ENCODE measurements around the gene TXNL4B.

Gene TXNL4B

DNA sequence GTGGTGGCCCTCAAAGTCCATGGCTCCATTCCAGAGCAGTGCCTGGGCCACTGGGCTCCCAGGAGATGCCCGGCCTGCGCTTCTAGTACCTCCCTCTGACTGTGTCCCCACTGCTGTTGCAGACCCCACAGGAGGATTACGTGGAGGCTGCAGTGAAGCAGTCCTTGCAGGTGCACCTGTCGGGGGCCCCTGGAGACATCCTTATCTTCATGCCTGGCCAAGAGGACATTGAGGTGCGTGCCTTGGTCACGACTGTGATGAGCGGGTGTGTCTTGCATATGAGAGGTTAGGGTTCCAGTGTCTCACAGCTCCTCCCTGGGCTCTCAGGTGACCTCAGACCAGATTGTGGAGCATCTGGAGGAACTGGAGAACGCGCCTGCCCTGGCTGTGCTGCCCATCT lies 11.5 kb upstream of the TXNL4B start:
- Histone ChIP-seq H3K4me3 (ENCODE audit: insufficient read depth, low read depth, low read length, poor library complexity, severe bottlenecking) (no peak overlapping the region), H3K27me3 (replicated peaks; ENCODE audit: control insufficient read depth, insufficient read depth, low read length, poor library complexity, severe bottlenecking) (no peaks in the 10 kb centered on the region), H3K4me1 (ENCODE audit: control insufficient read depth, insufficient read depth, low read length, poor library complexity, severe bottlenecking) (no peaks in the 10 kb centered on the region), H3K27ac (ENCODE audit: insufficient read depth, low read length, poor library complexity, severe bottlenecking) (no peak overlapping the region), H3K36me3 (ENCODE audit: control insufficient read depth, insufficient read depth, low read length) (peaks cover 98% of the 10 kb centered on the region), H3K9me3 (ENCODE audit: control insufficient read depth, low read length) (no peaks in the 10 kb centered on the region)
- DNase-seq, result no peak

DNA sequence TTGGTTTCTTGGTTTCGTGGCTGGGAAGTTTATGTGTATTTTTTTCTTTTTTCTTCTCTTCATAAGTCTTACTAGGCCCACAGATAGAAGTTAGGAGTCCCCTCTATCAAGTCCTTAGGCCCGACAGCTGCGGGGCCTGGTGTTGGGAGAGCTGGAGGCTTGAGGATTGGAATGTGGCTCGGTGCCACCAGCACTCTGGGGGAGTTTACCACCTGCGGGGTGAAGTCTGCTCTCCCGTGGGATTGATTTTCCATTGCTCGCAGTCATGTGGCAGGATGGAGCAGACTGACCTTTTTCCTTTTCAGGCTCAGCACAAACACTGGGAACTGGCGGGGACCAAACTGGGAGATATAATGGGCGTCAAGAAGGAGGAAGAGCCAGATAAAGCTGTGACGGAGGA lies 7.8 kb upstream of the TXNL4B start:
- H3K36me3 ChIP-seq (ENCODE audit: control insufficient read depth, insufficient read depth, low read length), result peaks cover 96% of the 10 kb centered on the region
- H3K9me3 ChIP-seq (ENCODE audit: control insufficient read depth, low read length), result no peaks in the 10 kb centered on the region
- H3K27ac ChIP-seq (ENCODE audit: insufficient read depth, low read length, poor library complexity, severe bottlenecking), result no peak overlapping the region
- H3K4me3 ChIP-seq (ENCODE audit: insufficient read depth, low read depth, low read length, poor library complexity, severe bottlenecking), result no peak overlapping the region
- H3K27me3 ChIP-seq (replicated peaks; ENCODE audit: control insufficient read depth, insufficient read depth, low read length, poor library complexity, severe bottlenecking), result no peaks in the 10 kb centered on the region
- DNase-seq, result no peak
- no peaks in the 10 kb centered on the region for H3K4me1 ChIP-seq (ENCODE audit: control insufficient read depth, insufficient read depth, low read length, poor library complexity, severe bottlenecking)

DNA sequence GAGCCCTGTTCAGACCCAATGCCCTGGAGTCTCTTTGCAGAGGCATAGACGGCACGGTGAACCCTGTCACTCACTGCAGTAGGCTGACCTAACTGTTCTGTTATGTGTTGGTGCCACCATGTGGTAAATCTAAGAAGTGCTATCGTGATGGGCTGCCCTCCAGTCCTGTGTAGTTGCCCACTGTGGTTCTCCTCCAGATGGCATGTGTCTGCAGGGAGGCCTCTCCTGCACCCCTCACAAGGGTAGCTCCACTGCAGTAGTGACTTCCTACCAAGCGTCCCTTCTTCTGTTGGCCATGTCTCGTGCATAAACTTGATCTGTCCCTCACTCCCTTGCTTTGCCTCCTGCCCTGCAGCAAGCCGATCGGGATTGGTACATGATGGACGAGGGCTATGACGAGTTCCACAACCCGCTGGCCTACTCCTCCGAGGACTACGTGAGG lies 6.0 kb upstream of the TXNL4B start:
- H3K36me3 ChIP-seq (ENCODE audit: control insufficient read depth, insufficient read depth, low read length), result peaks cover 82% of the 10 kb centered on the region
- no peaks in the 10 kb centered on the region for H3K27me3 ChIP-seq (replicated peaks; ENCODE audit: control insufficient read depth, insufficient read depth, low read length, poor library complexity, severe bottlenecking)
- peak in 1 of 3 donors; percentile 18 for DNase-seq
- H3K4me3 ChIP-seq (ENCODE audit: insufficient read depth, low read depth, low read length, poor library complexity, severe bottlenecking), result no peak overlapping the region
- no peak overlapping the region for H3K27ac ChIP-seq (ENCODE audit: insufficient read depth, low read length, poor library complexity, severe bottlenecking)
- no peaks in the 10 kb centered on the region for H3K9me3 ChIP-seq (ENCODE audit: control insufficient read depth, low read length)
- peaks cover 6% of the 10 kb centered on the region for H3K4me1 ChIP-seq (ENCODE audit: control insufficient read depth, insufficient read depth, low read length, poor library complexity, severe bottlenecking)

DNA sequence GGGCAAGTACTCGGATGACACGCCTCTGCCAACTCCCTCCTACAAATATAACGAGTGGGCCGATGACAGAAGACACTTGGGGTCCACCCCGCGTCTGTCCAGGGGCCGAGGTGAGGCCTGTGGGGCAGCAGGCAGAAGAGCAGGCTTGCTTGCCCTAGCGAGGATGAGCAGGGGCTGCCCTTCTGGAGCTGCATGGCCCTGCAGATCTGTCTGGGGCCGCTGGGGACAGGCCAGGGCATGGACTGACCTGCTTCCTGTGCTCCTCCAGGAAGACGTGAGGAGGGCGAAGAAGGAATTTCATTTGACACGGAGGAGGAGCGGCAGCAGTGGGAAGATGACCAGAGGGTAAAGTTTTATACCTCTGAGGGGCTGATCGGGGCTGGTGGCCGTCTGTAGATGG lies 5.5 kb upstream of the TXNL4B start:
- H3K27me3 ChIP-seq (replicated peaks; ENCODE audit: control insufficient read depth, insufficient read depth, low read length, poor library complexity, severe bottlenecking), result no peaks in the 10 kb centered on the region
- no peak overlapping the region for H3K27ac ChIP-seq (ENCODE audit: insufficient read depth, low read length, poor library complexity, severe bottlenecking)
- peaks cover 77% of the 10 kb centered on the region for H3K36me3 ChIP-seq (ENCODE audit: control insufficient read depth, insufficient read depth, low read length)
- H3K9me3 ChIP-seq (ENCODE audit: control insufficient read depth, low read length), result no peaks in the 10 kb centered on the region
- H3K4me1 ChIP-seq (ENCODE audit: control insufficient read depth, insufficient read depth, low read length, poor library complexity, severe bottlenecking), result peaks cover 10% of the 10 kb centered on the region
- DNase-seq, result no peak
- H3K4me3 ChIP-seq (ENCODE audit: insufficient read depth, low read depth, low read length, poor library complexity, severe bottlenecking), result no peak overlapping the region

DNA sequence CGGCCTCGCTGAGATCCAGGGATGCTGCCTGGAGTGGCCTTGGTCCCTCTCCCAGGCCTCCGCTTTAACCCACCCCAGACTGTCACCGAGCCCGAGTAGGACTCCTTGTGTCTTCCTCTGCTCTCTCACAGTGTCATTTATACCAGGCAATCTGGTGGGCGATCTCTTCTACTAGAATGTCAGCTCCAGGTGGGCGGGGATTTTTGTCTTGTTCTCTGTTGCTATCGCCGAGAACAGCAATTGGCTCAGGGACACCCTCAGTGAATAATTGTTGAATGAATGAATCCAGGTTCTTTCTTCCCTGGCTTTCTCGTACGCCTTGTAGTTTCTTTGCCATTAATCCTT lies 818 bp upstream of the TXNL4B start:
- H3K9me3 ChIP-seq (ENCODE audit: control insufficient read depth, low read length), result no peaks in the 10 kb centered on the region
- peak overlapping the region; percentile 76 for H3K4me3 ChIP-seq (ENCODE audit: insufficient read depth, low read depth, low read length, poor library complexity, severe bottlenecking)
- H3K27me3 ChIP-seq (replicated peaks; ENCODE audit: control insufficient read depth, insufficient read depth, low read length, poor library complexity, severe bottlenecking), result no peaks in the 10 kb centered on the region
- DNase-seq, result no peak
- H3K27ac ChIP-seq (ENCODE audit: insufficient read depth, low read length, poor library complexity, severe bottlenecking), result peak overlapping the region; percentile 94
- H3K4me1 ChIP-seq (ENCODE audit: control insufficient read depth, insufficient read depth, low read length, poor library complexity, severe bottlenecking), result peaks cover 16% of the 10 kb centered on the region
- peaks cover 41% of the 10 kb centered on the region for H3K36me3 ChIP-seq (ENCODE audit: control insufficient read depth, insufficient read depth, low read length)

DNA sequence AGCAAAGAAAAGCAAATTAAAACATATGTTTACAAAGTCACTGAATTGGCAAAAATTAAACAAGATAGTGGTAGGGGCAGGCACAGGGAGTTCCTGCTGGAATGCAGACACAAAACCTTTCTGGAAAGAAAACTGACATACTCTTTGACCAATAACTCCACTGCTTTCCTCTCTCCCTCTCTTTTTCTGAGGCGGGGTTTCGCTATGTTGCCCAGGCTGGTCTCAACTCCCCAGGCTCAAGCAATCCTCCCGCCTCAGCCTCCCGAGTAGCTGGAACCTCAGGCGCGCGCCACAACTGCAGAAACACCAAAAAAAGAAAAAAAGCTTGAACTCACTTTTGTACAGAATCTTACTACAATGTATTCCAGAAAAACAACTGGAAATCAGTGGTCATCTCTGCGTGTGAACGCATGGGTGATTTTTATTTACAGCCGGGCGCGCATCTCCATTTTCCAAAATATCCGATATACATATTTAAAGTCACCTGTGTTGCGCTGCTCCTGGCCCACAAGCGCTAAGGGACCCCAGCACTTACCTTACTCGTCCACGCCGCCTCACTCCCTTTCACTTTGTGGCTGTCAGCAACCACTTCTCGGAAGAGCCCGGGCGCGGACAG lies 480 bp downstream of the TXNL4B start:
- no peak for DNase-seq

DNA sequence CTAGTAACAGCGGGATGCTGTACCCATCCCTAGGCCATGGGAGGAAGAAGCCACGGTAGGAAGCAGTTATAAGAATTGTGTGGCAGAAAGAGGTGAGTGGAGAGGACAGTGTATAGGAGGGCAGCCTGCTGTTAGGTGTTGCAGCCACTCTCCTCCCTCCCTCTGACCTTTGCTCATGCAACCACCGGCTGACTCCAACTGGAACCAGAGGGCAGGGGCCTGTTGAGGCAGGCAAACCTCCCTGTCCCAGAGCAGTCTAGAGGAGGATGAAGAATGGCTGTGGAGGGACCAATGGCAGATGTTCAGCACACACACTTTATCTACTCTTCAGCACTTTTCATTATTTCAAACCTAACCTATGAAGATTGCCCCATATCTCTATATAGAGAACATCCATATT lies 2.2 kb downstream of the TXNL4B start:
- no peak overlapping the region for H3K27ac ChIP-seq (ENCODE audit: insufficient read depth, low read length, poor library complexity, severe bottlenecking)
- H3K27me3 ChIP-seq (replicated peaks; ENCODE audit: control insufficient read depth, insufficient read depth, low read length, poor library complexity, severe bottlenecking), result no peaks in the 10 kb centered on the region
- H3K4me1 ChIP-seq (ENCODE audit: control insufficient read depth, insufficient read depth, low read length, poor library complexity, severe bottlenecking), result peaks cover 16% of the 10 kb centered on the region
- H3K9me3 ChIP-seq (ENCODE audit: control insufficient read depth, low read length), result no peaks in the 10 kb centered on the region
- no peak for DNase-seq
- H3K4me3 ChIP-seq (ENCODE audit: insufficient read depth, low read depth, low read length, poor library complexity, severe bottlenecking), result no peak overlapping the region
- peaks cover 33% of the 10 kb centered on the region for H3K36me3 ChIP-seq (ENCODE audit: control insufficient read depth, insufficient read depth, low read length)

More for the DNA sequence above, 480 bp downstream of the TXNL4B start:
- Histone ChIP-seq H3K36me3 (ENCODE audit: control insufficient read depth, insufficient read depth, low read length) (peaks cover 43% of the 10 kb centered on the region), H3K4me1 (ENCODE audit: control insufficient read depth, insufficient read depth, low read length, poor library complexity, severe bottlenecking) (peaks cover 16% of the 10 kb centered on the region), H3K4me3 (ENCODE audit: insufficient read depth, low read depth, low read length, poor library complexity, severe bottlenecking) (peak overlapping the region; percentile 76), H3K27me3 (replicated peaks; ENCODE audit: control insufficient read depth, insufficient read depth, low read length, poor library complexity, severe bottlenecking) (no peaks in the 10 kb centered on the region), H3K9me3 (ENCODE audit: control insufficient read depth, low read length) (no peaks in the 10 kb centered on the region), H3K27ac (ENCODE audit: insufficient read depth, low read length, poor library complexity, severe bottlenecking) (peak overlapping the region; percentile 94)

DNA sequence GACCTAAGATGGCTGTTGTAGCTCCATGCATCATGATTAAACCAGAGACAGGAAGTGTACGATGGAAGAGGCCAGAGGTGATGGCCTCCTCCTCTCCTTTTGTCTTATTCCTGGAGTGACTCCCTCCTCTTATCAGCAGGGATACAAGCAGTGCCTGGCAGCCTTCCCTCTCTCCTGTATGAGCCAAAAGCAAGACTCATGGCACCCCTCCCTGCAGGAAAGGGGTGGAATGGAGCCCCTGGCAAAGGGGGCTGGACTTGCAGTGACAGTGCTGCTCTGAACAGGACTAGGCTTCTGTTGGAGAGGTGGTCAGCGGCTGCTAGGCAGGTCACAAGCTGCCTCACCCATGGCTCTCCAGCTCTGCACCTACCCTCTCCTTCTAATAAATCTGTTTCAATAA lies 8.4 kb downstream of the TXNL4B start:
- H3K9me3 ChIP-seq (ENCODE audit: control insufficient read depth, low read length), result peaks cover 6% of the 10 kb centered on the region
- no peaks in the 10 kb centered on the region for H3K27me3 ChIP-seq (replicated peaks; ENCODE audit: control insufficient read depth, insufficient read depth, low read length, poor library complexity, severe bottlenecking)
- DNase-seq, result no peak
- H3K4me3 ChIP-seq (ENCODE audit: insufficient read depth, low read depth, low read length, poor library complexity, severe bottlenecking), result no peak overlapping the region
- no peak overlapping the region for H3K27ac ChIP-seq (ENCODE audit: insufficient read depth, low read length, poor library complexity, severe bottlenecking)
- H3K36me3 ChIP-seq (ENCODE audit: control insufficient read depth, insufficient read depth, low read length), result peaks cover 45% of the 10 kb centered on the region
- no peaks in the 10 kb centered on the region for H3K4me1 ChIP-seq (ENCODE audit: control insufficient read depth, insufficient read depth, low read length, poor library complexity, severe bottlenecking)

DNA sequence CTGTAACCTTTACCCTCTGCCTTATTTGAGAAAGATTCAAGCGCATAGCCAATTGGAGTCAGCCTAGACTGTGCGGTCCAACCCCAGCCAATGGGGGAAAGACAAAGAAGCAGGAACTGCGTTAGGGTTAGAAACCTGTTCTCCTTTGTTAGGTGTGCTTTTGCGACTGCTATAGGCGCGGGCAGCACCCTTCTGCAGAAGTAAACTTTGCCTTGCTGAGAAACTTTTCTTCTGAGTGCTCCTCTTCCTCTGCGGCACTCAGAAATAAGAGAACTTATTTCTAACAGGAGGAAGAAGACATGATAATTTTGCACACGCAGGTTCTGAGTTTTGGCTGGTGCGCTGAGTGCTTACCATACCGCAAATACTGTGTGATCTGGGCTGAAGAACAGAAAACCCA lies 9.0 kb downstream of the TXNL4B start:
- Histone ChIP-seq H3K9me3 (ENCODE audit: control insufficient read depth, low read length) (peaks cover 6% of the 10 kb centered on the region), H3K27ac (ENCODE audit: insufficient read depth, low read length, poor library complexity, severe bottlenecking) (no peak overlapping the region), H3K27me3 (replicated peaks; ENCODE audit: control insufficient read depth, insufficient read depth, low read length, poor library complexity, severe bottlenecking) (no peaks in the 10 kb centered on the region), H3K36me3 (ENCODE audit: control insufficient read depth, insufficient read depth, low read length) (peaks cover 39% of the 10 kb centered on the region), H3K4me3 (ENCODE audit: insufficient read depth, low read depth, low read length, poor library complexity, severe bottlenecking) (no peak overlapping the region), H3K4me1 (ENCODE audit: control insufficient read depth, insufficient read depth, low read length, poor library complexity, severe bottlenecking) (no peaks in the 10 kb centered on the region)
- no peak for DNase-seq

DNA sequence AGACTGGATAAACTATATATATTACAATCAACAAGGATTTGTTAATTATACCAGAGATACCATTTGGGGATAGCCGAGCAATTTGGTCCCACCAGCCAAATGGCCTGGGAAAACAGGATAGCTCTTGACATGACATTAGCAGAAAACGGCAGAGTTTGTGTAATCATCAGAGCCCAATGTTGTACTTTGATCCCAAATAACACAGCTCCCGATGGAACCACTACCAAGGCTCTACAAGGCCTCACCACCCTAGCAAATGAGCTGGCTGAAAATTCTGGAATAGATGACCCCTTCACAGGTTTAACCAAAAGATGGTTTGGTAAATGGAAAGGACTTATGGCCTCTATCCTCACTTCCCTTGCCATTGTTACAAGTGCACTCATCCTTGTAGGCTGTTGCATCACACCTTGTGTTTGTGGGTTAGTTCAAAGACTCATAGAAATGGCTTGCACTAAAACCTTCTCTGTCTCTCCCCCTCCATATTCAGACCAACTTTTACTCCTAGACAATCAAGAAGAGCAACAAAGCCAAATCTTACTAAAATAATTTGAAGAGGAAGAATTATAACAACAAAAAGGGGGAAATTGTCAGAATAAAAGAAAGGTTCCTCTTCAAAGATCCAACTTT lies 9.5 kb downstream of the TXNL4B start:
- H3K4me1 ChIP-seq (ENCODE audit: control insufficient read depth, insufficient read depth, low read length, poor library complexity, severe bottlenecking), result no peaks in the 10 kb centered on the region
- H3K27ac ChIP-seq (ENCODE audit: insufficient read depth, low read length, poor library complexity, severe bottlenecking), result no peak overlapping the region
- no peaks in the 10 kb centered on the region for H3K27me3 ChIP-seq (replicated peaks; ENCODE audit: control insufficient read depth, insufficient read depth, low read length, poor library complexity, severe bottlenecking)
- no peak overlapping the region for H3K4me3 ChIP-seq (ENCODE audit: insufficient read depth, low read depth, low read length, poor library complexity, severe bottlenecking)
- no peak for DNase-seq
- H3K9me3 ChIP-seq (ENCODE audit: control insufficient read depth, low read length), result peaks cover 6% of the 10 kb centered on the region
- H3K36me3 ChIP-seq (ENCODE audit: control insufficient read depth, insufficient read depth, low read length), result peaks cover 34% of the 10 kb centered on the region

Measured in effector memory CD4-positive, alpha-beta T cell (primary cell).